ENCODE data around the gene INO80.
"Not testable (repeated sequence)": the region's sequence is repeated elsewhere in the genome, so short reads cannot be mapped to it uniquely, and the experiment has no call there.

Gene INO80

GRCh38 chr15:41080144-41080543 is 35.9 kb downstream of the INO80 start:
- peaks cover 83% of the 10 kb centered on the region for H3K36me3 ChIP-seq
- TF ChIP-seq CTCF (IDR thresholded peaks at IDR 0.05; ENCODE audit: low read depth, low read length) = no peak
- no peaks in the 10 kb centered on the region for H3K27me3 ChIP-seq (ENCODE audit: insufficient read depth, low read depth, severe bottlenecking)
- no peak overlapping the region for H3K4me3 ChIP-seq (ENCODE audit: low read depth, low read length)
- no peak overlapping the region for H3K27ac ChIP-seq
- DNase-seq = no peak
- no peaks in the 10 kb centered on the region for H3K9me3 ChIP-seq (ENCODE audit: severe bottlenecking)

- no peak for TF ChIP-seq CTCF (IDR thresholded peaks at IDR 0.05; ENCODE audit: low read depth, low read length)
- H3K9me3 ChIP-seq (ENCODE audit: severe bottlenecking) = no peaks in the 10 kb centered on the region
- H3K4me3 ChIP-seq (ENCODE audit: low read depth, low read length) = no peak overlapping the region
- H3K27ac ChIP-seq = no peak overlapping the region
- no peaks in the 10 kb centered on the region for H3K27me3 ChIP-seq (ENCODE audit: insufficient read depth, low read depth, severe bottlenecking)
- DNase-seq = no peak
- peaks cover 80% of the 10 kb centered on the region for H3K36me3 ChIP-seq
Measured at GRCh38 chr15:41079717-41080116, 36.4 kb downstream of the INO80 start.

- peaks cover 84% of the 10 kb centered on the region for H3K36me3 ChIP-seq
- DNase-seq; H3K27me3 ChIP-seq (ENCODE audit: insufficient read depth, low read depth, severe bottlenecking); H3K9me3 ChIP-seq (ENCODE audit: severe bottlenecking); H3K4me3 ChIP-seq (ENCODE audit: low read depth, low read length); H3K27ac ChIP-seq: not testable (repeated sequence)
Measured at GRCh38 chr15:41078879-41079278, 37.2 kb downstream of the INO80 start.

- no peaks in the 10 kb centered on the region for H3K27me3 ChIP-seq (ENCODE audit: insufficient read depth, low read depth, severe bottlenecking)
- no peak overlapping the region for H3K27ac ChIP-seq
- no peak for TF ChIP-seq CTCF (IDR thresholded peaks at IDR 0.05; ENCODE audit: low read depth, low read length)
- H3K4me3 ChIP-seq (ENCODE audit: low read depth, low read length) = no peak overlapping the region
- no peaks in the 10 kb centered on the region for H3K9me3 ChIP-seq (ENCODE audit: severe bottlenecking)
- H3K36me3 ChIP-seq = peaks cover 85% of the 10 kb centered on the region
- no peak for DNase-seq
Measured at GRCh38 chr15:41078125-41078524, 38.0 kb downstream of the INO80 start.

GRCh38 chr15:41073028-41073427 is 43.1 kb downstream of the INO80 start:
- TF ChIP-seq CTCF (IDR thresholded peaks at IDR 0.05; ENCODE audit: low read depth, low read length) = no peak
- Histone ChIP-seq H3K27ac (no peak overlapping the region), H3K27me3 (ENCODE audit: insufficient read depth, low read depth, severe bottlenecking) (no peaks in the 10 kb centered on the region), H3K9me3 (ENCODE audit: severe bottlenecking) (no peaks in the 10 kb centered on the region), H3K4me3 (ENCODE audit: low read depth, low read length) (no peak overlapping the region), H3K36me3 (peaks cover 78% of the 10 kb centered on the region)
- DNase-seq = no peak

- no peak overlapping the region for H3K4me3 ChIP-seq (ENCODE audit: low read depth, low read length)
- peaks cover 76% of the 10 kb centered on the region for H3K36me3 ChIP-seq
- H3K27ac ChIP-seq = no peak overlapping the region
- no peaks in the 10 kb centered on the region for H3K9me3 ChIP-seq (ENCODE audit: severe bottlenecking)
- DNase-seq = no peak
- no peaks in the 10 kb centered on the region for H3K27me3 ChIP-seq (ENCODE audit: insufficient read depth, low read depth, severe bottlenecking)
- TF ChIP-seq CTCF (IDR thresholded peaks at IDR 0.05; ENCODE audit: low read depth, low read length) = no peak
Measured at GRCh38 chr15:41072013-41072412, 44.1 kb downstream of the INO80 start.
